ENCODE results near the gene GPR68.

- TF ChIP-seq CTCF (conservative IDR thresholded peaks at IDR 0.05; ENCODE audit: low read depth in 2 of 2) (no peak), EZH2phosphoT487 (IDR thresholded peaks at IDR 0.05; ENCODE audit: unreplicated experiment) (no peak), POLR2AphosphoS5 (IDR thresholded peaks at IDR 0.05; ENCODE audit: low read depth) (no peak), ZNF462 (CRISPR knock-in tag; IDR thresholded peaks at IDR 0.05) (no peak), EZH2 (IDR thresholded peaks at IDR 0.05; ENCODE audit: low read depth, unreplicated experiment) (no peak), JUNB (IDR thresholded peaks at IDR 0.05; ENCODE audit: unreplicated experiment) (no peak), ETS1 (IDR thresholded peaks at IDR 0.05) (no peak), CREB1 (CRISPR knock-in tag; IDR thresholded peaks at IDR 0.05; ENCODE audit: low read depth) (no peak)
These were observed 1.7 kb upstream of the GPR68 start for GRCh38 chr14:91246051-91246852.

Data from GM23338 (cell line).